Astrocyte (in vitro differentiated cells and primary cell): Measurements from ENCODE around the gene KNSTRN. TPM values are rescaled to one million over a fixed set of nuclear protein-coding genes. Genes with fewer than 3 reads are reported as not detected.

Source experiments
- DNase-seq: peaks from one replicate; pipeline ENCODE4 v3.0.0-alpha.2; 2010; ENCODE audit warnings: low read depth
- FAIRE-seq: peaks from 2 replicates; lab custom pipeline; 2011; peaks lifted over from hg19 to GRCh38; lab: Jason Lieb, UNC
- H2AFZ ChIP-seq: 2 replicates; pipeline ENCODE4 v1.6.0; 2012; ENCODE audit warnings: low read depth, low read length, inconsistent platforms
- H3K27ac ChIP-seq: 2 replicates; pipeline ENCODE4 v1.5.1; 2011; ENCODE audit warnings: low read depth, low read length, inconsistent platforms
- H3K27me3 ChIP-seq: 2 replicates; pipeline ENCODE4 v1.6.0; 2011; ENCODE audit warnings: low read length, inconsistent platforms; ENCODE audit not compliant: insufficient read depth
- H3K36me3 ChIP-seq: 2 replicates; pipeline ENCODE4 v1.5.1; 2011; ENCODE audit warnings: low read length, inconsistent platforms; ENCODE audit not compliant: insufficient read depth
- H3K4me1 ChIP-seq: 2 replicates; pipeline ENCODE4 v1.5.1; 2011; ENCODE audit warnings: low read length, inconsistent platforms; ENCODE audit not compliant: insufficient read depth
- H3K4me2 ChIP-seq: 2 replicates; pipeline ENCODE4 v1.6.0; 2012; ENCODE audit warnings: low read length, inconsistent platforms
- H3K4me3 ChIP-seq: 2 replicates; pipeline ENCODE4 v1.5.1; 2011; ENCODE audit warnings: low read depth, mild to moderate bottlenecking, low read length, inconsistent platforms; ENCODE audit not compliant: insufficient read depth
- H3K79me2 ChIP-seq: 2 replicates; pipeline ENCODE4 v1.6.0; 2012; ENCODE audit warnings: mild to moderate bottlenecking, low read length, inconsistent platforms; ENCODE audit not compliant: insufficient read depth
- H3K9ac ChIP-seq: 2 replicates; pipeline ENCODE4 v1.6.0; 2012; ENCODE audit warnings: mild to moderate bottlenecking, low read length, inconsistent platforms
- H3K9me3 ChIP-seq: 2 replicates; pipeline ENCODE4 v1.5.1; 2012; ENCODE audit warnings: low read depth, mild to moderate bottlenecking, low read length, inconsistent platforms; ENCODE audit not compliant: insufficient read depth
- H4K20me1 ChIP-seq: 2 replicates; pipeline ENCODE4 v1.6.0; 2012; ENCODE audit warnings: low read length, inconsistent platforms; ENCODE audit not compliant: insufficient read depth
- H3K27ac Mint-ChIP-seq: one replicate; pipeline ENCODE4 v1.8.0; 2021; ENCODE audit warnings: mild to moderate bottlenecking, mixed read lengths; ENCODE audit not compliant: unreplicated experiment
- H3K27me3 Mint-ChIP-seq: one replicate; pipeline ENCODE4 v1.8.0; 2021; ENCODE audit warnings: low read depth, mixed read lengths; ENCODE audit not compliant: unreplicated experiment
- H3K36me3 Mint-ChIP-seq: one replicate; pipeline ENCODE4 v1.8.0; 2021; ENCODE audit warnings: low read depth, mixed read lengths; ENCODE audit not compliant: unreplicated experiment
- H3K4me1 Mint-ChIP-seq: one replicate; pipeline ENCODE4 v1.8.0; 2021; ENCODE audit warnings: low read depth, mixed read lengths; ENCODE audit not compliant: unreplicated experiment
- H3K4me3 Mint-ChIP-seq: one replicate; pipeline ENCODE4 v1.8.0; 2021; ENCODE audit warnings: mild to moderate bottlenecking, moderate library complexity, mixed read lengths; ENCODE audit not compliant: unreplicated experiment
- H3K9me3 Mint-ChIP-seq: one replicate; pipeline ENCODE4 v1.8.0; 2021; ENCODE audit warnings: mild to moderate bottlenecking, mixed read lengths; ENCODE audit not compliant: unreplicated experiment
- CTCF ChIP-seq: IDR thresholded peaks from 2 replicates; pipeline ENCODE4 v1.5.1; 2011; ENCODE audit warnings: low read depth, mild to moderate bottlenecking, inconsistent platforms, low read length, moderate library complexity; ENCODE audit not compliant: insufficient read depth
- EZH2 ChIP-seq: IDR thresholded peaks from 2 replicates; pipeline ENCODE4 v1.6.1; 2012; ENCODE audit warnings: mild to moderate bottlenecking, low read length, inconsistent platforms; ENCODE audit not compliant: insufficient read depth
- total RNA-seq: library from RNA; stranded (reverse); gene quantifications from 2 replicates; pipeline ENCODE4 v1.2.1, GENCODE V29; 2021

KNSTRN gene
- total RNA-seq, 1 donor from 2014 or later: 37.8 TPM

DNA sequence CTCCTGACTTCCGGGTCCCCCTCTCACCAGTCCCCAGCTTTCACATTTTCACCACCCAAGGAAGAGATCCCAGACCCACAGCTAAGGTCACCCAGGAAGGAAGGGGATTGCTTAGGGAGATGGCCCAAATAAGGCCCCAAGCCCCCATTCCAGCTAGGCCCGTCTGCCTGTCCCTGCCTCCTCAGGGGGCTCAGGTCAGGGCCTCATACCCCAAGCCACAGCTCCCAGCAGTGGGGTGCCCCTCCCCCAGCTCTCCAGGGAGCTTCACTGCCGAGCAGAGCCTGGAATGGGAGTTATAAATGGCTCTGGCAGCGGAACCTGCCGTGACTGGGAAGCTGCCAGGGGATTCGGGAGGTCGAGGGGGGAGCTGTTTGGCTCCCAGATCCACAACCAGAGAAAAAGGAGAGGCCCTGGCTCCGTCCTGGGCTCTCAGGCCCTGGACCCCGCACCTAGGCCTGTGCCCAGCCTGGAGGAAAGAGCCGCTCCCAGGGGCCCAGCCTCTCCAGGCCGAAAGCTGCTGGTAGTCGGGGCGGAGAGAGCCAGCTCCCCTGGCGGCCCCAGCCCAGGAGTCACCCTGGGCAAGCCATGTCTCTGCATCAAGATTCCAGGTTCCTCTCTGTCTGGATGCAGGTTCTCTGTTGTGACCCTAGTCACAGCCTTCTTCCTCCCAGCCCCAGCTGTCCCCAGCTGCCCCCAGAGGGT lies 42.3 kb upstream of the KNSTRN start:
- FAIRE-seq (no peak), DNase-seq (peak; percentile 73)
- TF ChIP-seq EZH2: no peak
- no peak for TF ChIP-seq CTCF
- H3K4me1 ChIP-seq: peaks cover 71% of the 10 kb centered on the region
- peak overlapping the region; percentile 99 for H3K27ac ChIP-seq
- H3K79me2 ChIP-seq: peaks cover 36% of the 10 kb centered on the region
- peaks cover 43% of the 10 kb centered on the region for H3K4me1 Mint-ChIP-seq
- peak overlapping the region; percentile 68 for H3K4me3 ChIP-seq
- H3K27ac Mint-ChIP-seq: peak overlapping the region; percentile 69
- no peaks in the 10 kb centered on the region for H3K36me3 Mint-ChIP-seq
- H2AFZ ChIP-seq: peak overlapping the region; percentile 29
- H3K4me2 ChIP-seq: peak overlapping the region; percentile 90
- H3K36me3 ChIP-seq: no peaks in the 10 kb centered on the region
- no peaks in the 10 kb centered on the region for H3K9me3 ChIP-seq
- H3K4me3 Mint-ChIP-seq: no peak overlapping the region
- H3K9me3 Mint-ChIP-seq: no peaks in the 10 kb centered on the region
- no peaks in the 10 kb centered on the region for H3K27me3 Mint-ChIP-seq
- no peaks in the 10 kb centered on the region for H3K27me3 ChIP-seq
- H3K9ac ChIP-seq: peak overlapping the region; percentile 92
- no peaks in the 10 kb centered on the region for H4K20me1 ChIP-seq

GRCh38 chr15:40340740-40341400 lies 41.7 kb upstream of the KNSTRN start, which contains the start of gene CCDC9B:
TSS of gene CCDC9B (minus strand) at chr15:40340939. CDS start at chr15:40340819, 120 bp downstream.
- H4K20me1 ChIP-seq: no peaks in the 10 kb centered on the region
- H2AFZ ChIP-seq: peak within 1 kb of the TSS; percentile 73
- peaks cover 36% of the 10 kb centered on the region for H3K79me2 ChIP-seq
- H3K4me1 Mint-ChIP-seq: peaks cover 40% of the 10 kb centered on the region
- FAIRE-seq (no peak), DNase-seq (peak; percentile 74)
- H3K9me3 Mint-ChIP-seq: no peaks in the 10 kb centered on the region
- peak within 1 kb of the TSS; percentile 92 for H3K9ac ChIP-seq
- peaks cover 71% of the 10 kb centered on the region for H3K4me1 ChIP-seq
- peak within 1 kb of the TSS; percentile 90 for H3K4me2 ChIP-seq
- H3K4me3 ChIP-seq: peak within 1 kb of the TSS; percentile 68
- peak within 1 kb of the TSS; percentile 99 for H3K27ac ChIP-seq
- no peaks in the 10 kb centered on the region for H3K27me3 ChIP-seq
- no peaks in the 10 kb centered on the region for H3K36me3 Mint-ChIP-seq
- no peak within 1 kb of the TSS for H3K4me3 Mint-ChIP-seq
- no peaks in the 10 kb centered on the region for H3K9me3 ChIP-seq
- no peaks in the 10 kb centered on the region for H3K27me3 Mint-ChIP-seq
- no peaks in the 10 kb centered on the region for H3K36me3 ChIP-seq
- no peak for TF ChIP-seq CTCF
- TF ChIP-seq EZH2: no peak
- H3K27ac Mint-ChIP-seq: peak within 1 kb of the TSS; percentile 69
